ENCODE results near the gene ATP8B1.

DNA sequence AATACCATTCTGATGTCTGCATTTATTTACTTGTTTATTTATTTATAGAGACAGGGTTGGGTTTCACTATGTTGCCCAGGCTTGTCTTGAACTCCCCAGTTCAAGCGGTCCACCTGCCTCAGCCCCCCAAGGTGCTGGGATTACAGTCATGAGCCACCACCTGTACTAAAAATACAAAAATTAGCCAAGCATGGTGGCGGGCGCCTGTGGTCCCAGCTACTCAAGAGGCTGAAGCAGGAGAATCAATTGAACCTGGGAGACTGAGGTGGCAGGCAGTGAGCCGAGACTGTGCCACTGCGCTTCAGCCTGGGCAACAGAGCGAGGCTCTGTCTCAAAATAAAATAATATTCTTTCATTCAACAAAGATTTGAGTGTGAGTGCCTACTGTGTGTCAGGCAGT, 2.0 kb upstream of the ATP8B1 start:
- TF ChIP-seq, protein P1, sequence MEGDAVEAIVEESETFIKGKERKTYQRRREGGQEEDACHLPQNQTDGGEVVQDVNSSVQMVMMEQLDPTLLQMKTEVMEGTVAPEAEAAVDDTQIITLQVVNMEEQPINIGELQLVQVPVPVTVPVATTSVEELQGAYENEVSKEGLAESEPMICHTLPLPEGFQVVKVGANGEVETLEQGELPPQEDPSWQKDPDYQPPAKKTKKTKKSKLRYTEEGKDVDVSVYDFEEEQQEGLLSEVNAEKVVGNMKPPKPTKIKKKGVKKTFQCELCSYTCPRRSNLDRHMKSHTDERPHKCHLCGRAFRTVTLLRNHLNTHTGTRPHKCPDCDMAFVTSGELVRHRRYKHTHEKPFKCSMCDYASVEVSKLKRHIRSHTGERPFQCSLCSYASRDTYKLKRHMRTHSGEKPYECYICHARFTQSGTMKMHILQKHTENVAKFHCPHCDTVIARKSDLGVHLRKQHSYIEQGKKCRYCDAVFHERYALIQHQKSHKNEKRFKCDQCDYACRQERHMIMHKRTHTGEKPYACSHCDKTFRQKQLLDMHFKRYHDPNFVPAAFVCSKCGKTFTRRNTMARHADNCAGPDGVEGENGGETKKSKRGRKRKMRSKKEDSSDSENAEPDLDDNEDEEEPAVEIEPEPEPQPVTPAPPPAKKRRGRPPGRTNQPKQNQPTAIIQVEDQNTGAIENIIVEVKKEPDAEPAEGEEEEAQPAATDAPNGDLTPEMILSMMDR (conservative IDR thresholded peaks at IDR 0.05; ENCODE audit: low read depth, low read length) = no peak
- TF ChIP-seq EZH2 (IDR thresholded peaks at IDR 0.05; ENCODE audit: low read length, unreplicated experiment) = no peak
